ENCODE results near the gene EXOSC3. TPM values are rescaled to one million over a fixed set of nuclear protein-coding genes. Genes with fewer than 3 reads are reported as not detected.

Gene EXOSC3
- total and polyA plus RNA-seq, 2 donors (not counting 3 experiments of a cell fraction or from before 2014, with no cell fraction given), result 25.0 to 38.0 TPM

DNA sequence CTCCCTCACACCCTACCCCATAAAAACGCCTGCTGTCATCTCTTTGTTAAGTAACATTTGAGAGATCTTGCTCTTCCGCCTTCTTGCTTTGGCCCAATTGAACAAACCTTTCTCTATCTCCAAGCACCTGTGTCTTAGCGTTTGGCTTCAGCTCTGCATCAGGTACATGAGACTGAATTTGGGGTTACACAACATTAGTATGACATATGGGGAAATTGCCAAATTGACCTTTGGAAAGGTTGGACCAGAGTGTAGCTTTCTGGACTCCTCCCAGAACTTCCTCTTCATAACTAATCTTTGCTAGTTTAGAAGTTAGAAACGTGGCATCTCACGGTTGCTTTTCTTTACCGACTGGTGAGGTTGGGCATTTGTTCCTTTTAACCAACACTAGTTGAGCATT, 3.5 kb upstream of the EXOSC3 start:
- intact Hi-C loops (cut with micrococcal nuclease), result loop anchor here (5.0 to 10.0 kb wide), 3 partner anchors 114 to 304 kb away; partner anchors contain the start of genes POLR1E and SLC25A51
- POLR2A ChIA-PET, result no interaction called here
- CTCF ChIA-PET, result no interaction called here
- BruUV-seq (replicated peaks), result no TSS peak
- no peak for TF ChIP-seq MAX (IDR thresholded peaks at IDR 0.05; ENCODE audit: insufficient read depth, insufficient read length)
- TF ChIP-seq POLR2AphosphoS5 (IDR thresholded peaks at IDR 0.05; ENCODE audit: insufficient read depth, low read depth, low read length), result no peak
- no peak for TF ChIP-seq FOS (IDR thresholded peaks at IDR 0.05; ENCODE audit: borderline replicate concordance, insufficient read depth, low read length)
- no peak for TF ChIP-seq POLR2A (IDR thresholded peaks at IDR 0.05; ENCODE audit: low read depth, low read length)
- TF ChIP-seq, protein P1, sequence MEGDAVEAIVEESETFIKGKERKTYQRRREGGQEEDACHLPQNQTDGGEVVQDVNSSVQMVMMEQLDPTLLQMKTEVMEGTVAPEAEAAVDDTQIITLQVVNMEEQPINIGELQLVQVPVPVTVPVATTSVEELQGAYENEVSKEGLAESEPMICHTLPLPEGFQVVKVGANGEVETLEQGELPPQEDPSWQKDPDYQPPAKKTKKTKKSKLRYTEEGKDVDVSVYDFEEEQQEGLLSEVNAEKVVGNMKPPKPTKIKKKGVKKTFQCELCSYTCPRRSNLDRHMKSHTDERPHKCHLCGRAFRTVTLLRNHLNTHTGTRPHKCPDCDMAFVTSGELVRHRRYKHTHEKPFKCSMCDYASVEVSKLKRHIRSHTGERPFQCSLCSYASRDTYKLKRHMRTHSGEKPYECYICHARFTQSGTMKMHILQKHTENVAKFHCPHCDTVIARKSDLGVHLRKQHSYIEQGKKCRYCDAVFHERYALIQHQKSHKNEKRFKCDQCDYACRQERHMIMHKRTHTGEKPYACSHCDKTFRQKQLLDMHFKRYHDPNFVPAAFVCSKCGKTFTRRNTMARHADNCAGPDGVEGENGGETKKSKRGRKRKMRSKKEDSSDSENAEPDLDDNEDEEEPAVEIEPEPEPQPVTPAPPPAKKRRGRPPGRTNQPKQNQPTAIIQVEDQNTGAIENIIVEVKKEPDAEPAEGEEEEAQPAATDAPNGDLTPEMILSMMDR (IDR thresholded peaks at IDR 0.05; ENCODE audit: extremely low read depth in 1 of 2, insufficient read depth in 1 of 2, low read depth in 1 of 2, low read length in 2 of 2), result no peak
- no peak for TF ChIP-seq JUN (IDR thresholded peaks at IDR 0.05; ENCODE audit: borderline replicate concordance, insufficient read depth, insufficient read length, low read depth)
- no peak for TF ChIP-seq MYC (IDR thresholded peaks at IDR 0.05; ENCODE audit: low read depth, low read length)
- H3K9me3 ChIP-seq (replicated peaks; ENCODE audit: control insufficient read depth, insufficient read depth, low read length), result no peaks in the 10 kb centered on the region
- no peak overlapping the region for H3K9ac ChIP-seq (replicated peaks; ENCODE audit: extremely low read depth, insufficient read depth, low read length)
- H3K4me3 ChIP-seq (replicated peaks in 1 of 3; ENCODE audit: insufficient read depth in 1 of 3, low read depth in 1 of 3, low read length in 3 of 3), result no peak overlapping the region
- no peak overlapping the region for H2AFZ ChIP-seq (ENCODE audit: low read depth, low read length)
- DNase-seq (ENCODE audit: low read depth, low spot score) (no peak), FAIRE-seq (no peak)
- H3K4me2 ChIP-seq (ENCODE audit: insufficient read depth, low read length), result no peak overlapping the region
- H3K36me3 ChIP-seq (ENCODE audit: control insufficient read depth in 2 of 2, extremely low read depth in 1 of 2, insufficient read depth in 2 of 2, low read length in 2 of 2), result peaks cover 0 to under 1% of the 10 kb centered on the region in 2 experiments
- peaks cover 11% of the 10 kb centered on the region for H3K4me1 ChIP-seq (ENCODE audit: control insufficient read depth, extremely low read depth, insufficient read depth, low read length)
- H3K9me1 ChIP-seq (replicated peaks; ENCODE audit: control insufficient read depth, extremely low read depth, insufficient read depth, low read length), result no peaks in the 10 kb centered on the region
- peaks cover 14% of the 10 kb centered on the region for H3K79me2 ChIP-seq (ENCODE audit: control insufficient read depth, insufficient read depth, low read length)
- no peaks in the 10 kb centered on the region for H4K20me1 ChIP-seq (replicated peaks; ENCODE audit: control insufficient read depth, extremely low read depth, insufficient read depth, low read length)
- no peak overlapping the region for H3K27ac ChIP-seq (ENCODE audit: insufficient read depth, low read depth, low read length)
- dilution Hi-C loops (cut with MboI; ENCODE audit: extremely low pct_ligation_motif_present, low sequenced_read_pairs), result no loop called here
- H3K27me3 ChIP-seq (ENCODE audit: control insufficient read depth in 2 of 2, insufficient read depth in 2 of 2, low read length in 2 of 2), result no peaks in the 10 kb centered on the region
